CD14-positive monocyte (primary cell): ENCODE measurements around the gene MORN1. TPM values are rescaled to one million over a fixed set of nuclear protein-coding genes. Genes with fewer than 3 reads are reported as not detected.

ENCODE experiments used
- DNase-seq, 3 donors: peaks; one replicate each; pipeline ENCODE4 v3.0.0-alpha.2; 2011 to 2022
- H2AFZ ChIP-seq: 2 replicates; pipeline ENCODE4 v1.6.0; 2012; ENCODE audit warnings: mild to moderate bottlenecking, low read depth, low read length, inconsistent platforms; ENCODE audit not compliant: insufficient read depth, poor library complexity, severe bottlenecking
- H3K27ac ChIP-seq, 2 donors: 1 replicate in 1 of 2; 2 replicates in 1 of 2; pipeline ENCODE4 v1.5.1; 2012 to 2013; ENCODE audit warnings: low read length in 2 of 2, control low read depth in 1 of 2, inconsistent platforms in 1 of 2, low read depth in 1 of 2, mild to moderate bottlenecking in 1 of 2
- H3K27me3 ChIP-seq, 2 donors: one replicate each; pipeline versions ENCODE4 v1.6.0 to v1.6.1; 2011 to 2013; ENCODE audit warnings: low read length in 2 of 2; ENCODE audit not compliant: control insufficient read depth in 2 of 2, insufficient read depth in 2 of 2
- H3K36me3 ChIP-seq, 2 donors: replicated peaks in 1 of 2; 1 replicate in 1 of 2; 2 replicates in 1 of 2; pipeline versions ENCODE4 v1.5.1 to v1.6.1; 2012 to 2013; ENCODE audit warnings: low read length in 2 of 2, control low read depth in 1 of 2, inconsistent platforms in 1 of 2, mild to moderate bottlenecking in 1 of 2; ENCODE audit not compliant: insufficient read depth in 2 of 2, control insufficient read depth in 1 of 2
- H3K4me1 ChIP-seq, 2 donors: 1 replicate in 1 of 2; 2 replicates in 1 of 2; pipeline versions ENCODE4 v1.5.1 to v1.6.1; 2012 to 2013; ENCODE audit warnings: low read length in 2 of 2, control low read depth in 1 of 2, inconsistent platforms in 1 of 2, mild to moderate bottlenecking in 1 of 2, moderate library complexity in 1 of 2; ENCODE audit not compliant: insufficient read depth in 2 of 2, control insufficient read depth in 1 of 2
- H3K4me2 ChIP-seq: replicated peaks from 2 replicates; pipeline ENCODE3; 2012; ENCODE audit warnings: low read length, moderate library complexity, mild to moderate bottlenecking; ENCODE audit not compliant: poor library complexity, severe bottlenecking; ENCODE audit errors: extremely low read depth
- H3K4me3 ChIP-seq, 3 experiments: fragments of 200-600 bp in 1 of 3; sonication (generic) in 1 of 3; replicated peaks in 1 of 3; 1 replicate in 2 of 3; 2 replicates in 1 of 3; pipeline ENCODE4 v1.5.1; 2011 to 2013; ENCODE audit warnings: low read length in 3 of 3, mild to moderate bottlenecking in 3 of 3, control low read depth in 2 of 3, low read depth in 2 of 3, inconsistent platforms in 1 of 3, moderate library complexity in 1 of 3
- H3K79me2 ChIP-seq: 2 replicates; pipeline ENCODE4 v1.6.0; 2012; ENCODE audit warnings: mild to moderate bottlenecking, control low read depth, inconsistent platforms, low read length, moderate library complexity; ENCODE audit not compliant: insufficient read depth
- H3K9ac ChIP-seq: 2 replicates; pipeline ENCODE4 v1.6.0; 2017; ENCODE audit warnings: low read length, mild to moderate bottlenecking; ENCODE audit not compliant: insufficient read depth, poor library complexity, severe bottlenecking
- H3K9me3 ChIP-seq, 2 donors: replicated peaks in 1 of 2; 1 replicate in 1 of 2; 2 replicates in 1 of 2; pipeline versions ENCODE4 v1.5.1 to v1.6.1; 2012 to 2013; ENCODE audit warnings: low read length in 2 of 2, control low read depth in 1 of 2; ENCODE audit not compliant: control insufficient read depth in 1 of 2, insufficient read depth in 1 of 2
- H4K20me1 ChIP-seq: 2 replicates; pipeline ENCODE4 v1.6.0; 2012; ENCODE audit warnings: mild to moderate bottlenecking, low read length, control low read depth, moderate library complexity; ENCODE audit not compliant: insufficient read depth
- H3K27ac Mint-ChIP-seq, 7 donors: one replicate each; pipeline ENCODE4 v1.8.0; 2020; ENCODE audit warnings: mild to moderate bottlenecking in 7 of 7, mixed read lengths in 7 of 7, moderate library complexity in 6 of 7, inconsistent platforms in 2 of 7
- H3K27me3 Mint-ChIP-seq, 3 donors: one replicate each; pipeline ENCODE4 v1.8.0; 2021 to 2022; ENCODE audit warnings: low read depth in 3 of 3, mild to moderate bottlenecking in 3 of 3, mixed read lengths in 3 of 3, moderate library complexity in 3 of 3, inconsistent platforms in 1 of 3
- H3K36me3 Mint-ChIP-seq, 2 donors: one replicate each; pipeline ENCODE4 v1.8.0; 2020; ENCODE audit warnings: mixed read lengths in 2 of 2, inconsistent platforms in 1 of 2, mild to moderate bottlenecking in 1 of 2
- H3K4me1 Mint-ChIP-seq: one replicate; pipeline ENCODE4 v1.8.0; 2020; ENCODE audit warnings: mild to moderate bottlenecking, mixed read lengths
- H3K4me3 Mint-ChIP-seq, 2 donors: one replicate each; pipeline ENCODE4 v1.8.0; 2020; ENCODE audit warnings: mild to moderate bottlenecking in 2 of 2, mixed read lengths in 2 of 2, moderate library complexity in 1 of 2
- H3K9me3 Mint-ChIP-seq, 7 donors: one replicate each; pipeline ENCODE4 v1.8.0; 2020 to 2022; ENCODE audit warnings: mixed read lengths in 7 of 7, mild to moderate bottlenecking in 6 of 7, moderate library complexity in 6 of 7, inconsistent platforms in 2 of 7
- WGBS: methylation state at CpG from one replicate; pipeline ENCODE4 v1.1.5; 2013; ENCODE audit warnings: missing lambda C conversion rate; ENCODE audit not compliant: insufficient coverage; 5-methylcytosine and 5-hydroxymethylcytosine counted together
- intact Hi-C, 2 donors: fragments of 100-400 bp; cut with micrococcal nuclease; formaldehyde crosslinking; loops; one replicate each; pipeline versions ENCODE4 v1.15.0 to v1.15.1; 2023
- polyA plus RNA-seq, 3 donors: library from polyadenylated mRNA; depleted of rRNA in 1 of 3; unstranded in 2 of 3; stranded (reverse) in 1 of 3; fragments of 300-500 nt in 2 of 3; fragments of >200 nt in 1 of 3; fragmentation: Illumina TruSeq in 2 of 3; gene quantifications; 1 replicate in 2 of 3; 2 replicates in 1 of 3; pipeline ENCODE4 v1.2.3, GENCODE V29; 2012 to 2021
- TF ChIP-seq, protein P1 (sequence below): fragments of 200-600 bp; IDR thresholded peaks from one replicate; pipeline ENCODE4 v1.8.0; 2022; ENCODE audit warnings: antibody characterized with exemption, mild to moderate bottlenecking

MORN1 gene
- polyA plus RNA-seq, 3 donors, result 1.5 to 3.0 (median 1.7) TPM

DNA sequence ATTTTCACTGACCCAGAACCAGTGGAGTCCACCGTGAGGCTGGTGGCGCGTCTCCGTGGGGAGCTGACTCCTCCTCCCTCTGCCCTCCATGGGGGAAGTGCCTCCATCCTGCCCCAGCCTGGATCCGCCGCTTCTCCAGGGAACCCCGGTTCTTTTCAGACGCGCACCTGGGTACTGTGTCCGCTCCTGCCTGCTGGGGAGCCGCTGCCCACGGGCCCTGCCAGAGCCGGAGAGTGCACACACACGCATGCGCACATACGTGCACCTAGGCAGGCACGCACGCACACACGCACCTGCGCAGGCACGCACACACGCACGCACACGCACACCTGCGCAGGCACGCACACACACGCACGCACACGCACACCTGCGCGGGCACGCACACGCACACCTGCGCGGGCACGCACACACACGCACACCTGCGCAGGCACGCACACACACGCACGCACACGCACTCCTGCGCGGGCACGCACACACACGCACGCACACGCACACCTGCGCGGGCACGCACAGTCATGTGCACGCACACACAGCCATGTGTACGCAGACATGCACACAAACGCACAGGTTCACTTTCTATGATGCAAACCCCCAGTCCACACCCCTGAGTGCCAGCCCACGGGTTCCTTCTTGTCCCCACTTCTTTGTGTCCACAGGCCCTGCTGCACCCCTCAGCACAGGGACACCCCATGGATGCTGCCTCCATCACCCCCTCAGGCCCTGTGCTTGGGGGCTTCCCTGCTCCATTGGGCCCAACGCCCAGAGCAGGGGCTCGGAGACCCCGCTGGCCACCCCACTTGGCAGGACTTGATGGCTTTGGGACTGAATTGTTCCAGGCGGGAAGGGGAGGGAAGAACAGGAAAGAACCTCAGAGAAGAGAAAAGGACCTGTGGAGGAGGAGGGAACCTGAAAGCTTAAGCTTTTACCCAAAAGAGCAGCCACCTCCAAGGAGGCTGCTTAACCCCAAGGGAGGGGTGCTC, 42.7 kb downstream of the MORN1 start:
- 91% methylated on average over 38 of the region's 59 CpGs for WGBS
- H4K20me1 ChIP-seq, result no peaks in the 10 kb centered on the region
- no peak overlapping the region for H2AFZ ChIP-seq
- no peaks in the 10 kb centered on the region for H3K36me3 ChIP-seq
- no peaks in the 10 kb centered on the region for H3K79me2 ChIP-seq
- no peak overlapping the region for H3K4me3 ChIP-seq
- no peak overlapping the region for H3K27ac ChIP-seq
- no peak overlapping the region for H3K4me3 Mint-ChIP-seq
- H3K9me3 ChIP-seq, result no peaks in the 10 kb centered on the region
- no peaks in the 10 kb centered on the region for H3K36me3 Mint-ChIP-seq
- H3K27ac Mint-ChIP-seq, result no peak overlapping the region
- no peaks in the 10 kb centered on the region for H3K27me3 ChIP-seq
- H3K27me3 Mint-ChIP-seq, result peaks cover 2 to 7% (median 5%) of the 10 kb centered on the region in 3 donors
- H3K4me1 ChIP-seq, result no peaks in the 10 kb centered on the region
- intact Hi-C loops, result no loop called here
- H3K9ac ChIP-seq, result no peak overlapping the region
- no peak overlapping the region for H3K4me2 ChIP-seq
- DNase-seq, result no peak
- H3K9me3 Mint-ChIP-seq, result peaks cover 0 to 1% (median 0%) of the 10 kb centered on the region in 7 donors
- TF ChIP-seq, protein P1, sequence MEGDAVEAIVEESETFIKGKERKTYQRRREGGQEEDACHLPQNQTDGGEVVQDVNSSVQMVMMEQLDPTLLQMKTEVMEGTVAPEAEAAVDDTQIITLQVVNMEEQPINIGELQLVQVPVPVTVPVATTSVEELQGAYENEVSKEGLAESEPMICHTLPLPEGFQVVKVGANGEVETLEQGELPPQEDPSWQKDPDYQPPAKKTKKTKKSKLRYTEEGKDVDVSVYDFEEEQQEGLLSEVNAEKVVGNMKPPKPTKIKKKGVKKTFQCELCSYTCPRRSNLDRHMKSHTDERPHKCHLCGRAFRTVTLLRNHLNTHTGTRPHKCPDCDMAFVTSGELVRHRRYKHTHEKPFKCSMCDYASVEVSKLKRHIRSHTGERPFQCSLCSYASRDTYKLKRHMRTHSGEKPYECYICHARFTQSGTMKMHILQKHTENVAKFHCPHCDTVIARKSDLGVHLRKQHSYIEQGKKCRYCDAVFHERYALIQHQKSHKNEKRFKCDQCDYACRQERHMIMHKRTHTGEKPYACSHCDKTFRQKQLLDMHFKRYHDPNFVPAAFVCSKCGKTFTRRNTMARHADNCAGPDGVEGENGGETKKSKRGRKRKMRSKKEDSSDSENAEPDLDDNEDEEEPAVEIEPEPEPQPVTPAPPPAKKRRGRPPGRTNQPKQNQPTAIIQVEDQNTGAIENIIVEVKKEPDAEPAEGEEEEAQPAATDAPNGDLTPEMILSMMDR, result no peak
- no peaks in the 10 kb centered on the region for H3K4me1 Mint-ChIP-seq

DNA sequence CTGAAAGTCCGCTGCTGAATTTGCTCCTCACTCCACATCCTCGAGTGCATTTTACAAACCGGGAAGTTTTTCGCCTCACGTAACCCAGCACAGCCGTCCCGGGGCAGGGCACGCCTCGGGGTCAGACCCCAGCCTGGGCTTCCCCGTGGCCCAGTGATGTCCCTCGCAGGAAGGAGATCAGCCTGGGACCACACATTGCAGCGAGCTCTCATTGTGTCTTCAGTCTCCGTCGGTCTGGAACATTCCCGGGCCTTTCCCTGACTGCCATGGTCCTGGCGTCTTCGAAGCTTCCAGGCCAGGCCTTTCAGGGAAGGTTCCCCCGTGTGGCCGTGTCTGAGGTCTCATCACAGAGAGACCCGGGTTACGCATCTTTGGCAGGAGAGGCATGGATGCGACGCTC, 43.5 kb downstream of the MORN1 start:
- Histone ChIP-seq H3K27me3 (no peaks in the 10 kb centered on the region), H3K36me3 (no peaks in the 10 kb centered on the region), H3K9ac (no peak overlapping the region), H3K4me3 (no peak overlapping the region), H3K4me1 (no peaks in the 10 kb centered on the region), H3K9me3 (no peaks in the 10 kb centered on the region), H3K4me2 (no peak overlapping the region), H2AFZ (no peak overlapping the region), H3K79me2 (no peaks in the 10 kb centered on the region), H4K20me1 (no peaks in the 10 kb centered on the region), H3K27ac (no peak overlapping the region)
- DNase-seq, result no peak
- H3K27ac Mint-ChIP-seq, result no peak overlapping the region
- no peaks in the 10 kb centered on the region for H3K36me3 Mint-ChIP-seq
- H3K9me3 Mint-ChIP-seq, result peaks cover 0 to 1% (median 0%) of the 10 kb centered on the region in 7 donors
- 92% methylated on average over 21 of the region's 23 CpGs for WGBS
- no peaks in the 10 kb centered on the region for H3K4me1 Mint-ChIP-seq
- TF ChIP-seq, protein P1, result no peak
- intact Hi-C loops, result no loop called here
- no peak overlapping the region for H3K4me3 Mint-ChIP-seq
- peaks cover 2 to 7% (median 2%) of the 10 kb centered on the region in 3 donors for H3K27me3 Mint-ChIP-seq
